ENCODE measurements around the gene FAM163A. TPM values are rescaled to one million over a fixed set of nuclear protein-coding genes. Genes with fewer than 3 reads are reported as not detected.

Gene FAM163A
- total and polyA plus RNA-seq, 9 of the 15 experiments (the other 6 are each of a cell fraction or from before 2014, with no cell fraction given), result not detected

DNA sequence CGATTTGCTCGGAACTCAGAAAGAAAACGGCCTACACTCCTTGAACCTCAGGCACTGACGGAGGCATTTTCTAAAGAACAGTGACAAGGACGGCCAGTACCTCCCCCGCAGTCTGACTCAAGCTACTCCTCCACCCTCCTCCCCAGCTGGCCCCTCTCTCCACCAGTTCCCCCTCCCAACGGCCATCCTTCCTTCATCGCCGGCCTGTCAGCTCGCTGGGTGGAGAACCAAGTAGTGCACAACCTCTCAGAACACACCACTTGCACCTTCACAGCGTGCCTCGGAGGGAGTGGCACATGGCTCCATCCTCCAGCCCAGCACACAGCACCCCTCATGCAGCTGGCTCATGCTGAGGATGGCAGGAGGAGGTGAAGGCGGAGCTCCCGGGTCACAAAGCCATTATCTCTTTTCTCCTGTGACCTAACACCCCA is 75.7 kb downstream of the FAM163A start (continued):
- TF ChIP-seq, protein P1, sequence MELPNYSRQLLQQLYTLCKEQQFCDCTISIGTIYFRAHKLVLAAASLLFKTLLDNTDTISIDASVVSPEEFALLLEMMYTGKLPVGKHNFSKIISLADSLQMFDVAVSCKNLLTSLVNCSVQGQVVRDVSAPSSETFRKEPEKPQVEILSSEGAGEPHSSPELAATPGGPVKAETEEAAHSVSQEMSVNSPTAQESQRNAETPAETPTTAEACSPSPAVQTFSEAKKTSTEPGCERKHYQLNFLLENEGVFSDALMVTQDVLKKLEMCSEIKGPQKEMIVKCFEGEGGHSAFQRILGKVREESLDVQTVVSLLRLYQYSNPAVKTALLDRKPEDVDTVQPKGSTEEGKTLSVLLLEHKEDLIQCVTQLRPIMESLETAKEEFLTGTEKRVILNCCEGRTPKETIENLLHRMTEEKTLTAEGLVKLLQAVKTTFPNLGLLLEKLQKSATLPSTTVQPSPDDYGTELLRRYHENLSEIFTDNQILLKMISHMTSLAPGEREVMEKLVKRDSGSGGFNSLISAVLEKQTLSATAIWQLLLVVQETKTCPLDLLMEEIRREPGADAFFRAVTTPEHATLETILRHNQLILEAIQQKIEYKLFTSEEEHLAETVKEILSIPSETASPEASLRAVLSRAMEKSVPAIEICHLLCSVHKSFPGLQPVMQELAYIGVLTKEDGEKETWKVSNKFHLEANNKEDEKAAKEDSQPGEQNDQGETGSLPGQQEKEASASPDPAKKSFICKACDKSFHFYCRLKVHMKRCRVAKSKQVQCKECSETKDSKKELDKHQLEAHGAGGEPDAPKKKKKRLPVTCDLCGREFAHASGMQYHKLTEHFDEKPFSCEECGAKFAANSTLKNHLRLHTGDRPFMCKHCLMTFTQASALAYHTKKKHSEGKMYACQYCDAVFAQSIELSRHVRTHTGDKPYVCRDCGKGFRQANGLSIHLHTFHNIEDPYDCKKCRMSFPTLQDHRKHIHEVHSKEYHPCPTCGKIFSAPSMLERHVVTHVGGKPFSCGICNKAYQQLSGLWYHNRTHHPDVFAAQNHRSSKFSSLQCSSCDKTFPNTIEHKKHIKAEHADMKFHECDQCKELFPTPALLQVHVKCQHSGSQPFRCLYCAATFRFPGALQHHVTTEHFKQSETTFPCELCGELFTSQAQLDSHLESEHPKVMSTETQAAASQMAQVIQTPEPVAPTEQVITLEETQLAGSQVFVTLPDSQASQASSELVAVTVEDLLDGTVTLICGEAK (IDR thresholded peaks at IDR 0.05), result no peak
- TF ChIP-seq, protein P1 (CRISPR knock-in tag; IDR thresholded peaks at IDR 0.05), result no peak
- TF ChIP-seq FOXM1 (IDR thresholded peaks at IDR 0.05; ENCODE audit: low read depth) (no peak), FOXM1 (CRISPR knock-in tag; IDR thresholded peaks at IDR 0.05; ENCODE audit: low read depth) (no peak), KLF1 (tag; IDR thresholded peaks at IDR 0.05) (no peak), RBBP5 (IDR thresholded peaks at IDR 0.05; ENCODE audit: borderline replicate concordance, insufficient read depth, low read length, poor library complexity, severe bottlenecking) (peak; percentile 53), YBX1 (IDR thresholded peaks at IDR 0.05) (no peak), ZNF134 (CRISPR knock-in tag; conservative IDR thresholded peaks at IDR 0.05) (no peak), DDX20 (tag; IDR thresholded peaks at IDR 0.05; ENCODE audit: low read depth) (no peak), ZNF217 (CRISPR knock-in tag; IDR thresholded peaks at IDR 0.05) (no peak), ZNF174 (CRISPR knock-in tag; IDR thresholded peaks at IDR 0.05) (no peak), E2F4 (CRISPR knock-in tag; IDR thresholded peaks at IDR 0.05; ENCODE audit: low read depth) (no peak), EHMT2 (IDR thresholded peaks at IDR 0.05) (peak; percentile 65), ZNF764 (CRISPR knock-in tag; IDR thresholded peaks at IDR 0.05; ENCODE audit: low read depth) (no peak), NR1H2 (CRISPR knock-in tag; IDR thresholded peaks at IDR 0.05) (no peak), NRF1 (conservative IDR thresholded peaks at IDR 0.05 in 1 of 2, IDR thresholded peaks at IDR 0.05 in 1 of 2) (peak in 1 of 2 experiments; percentile 26; a peak in 1 of 4 replicates), ZSCAN32 (CRISPR knock-in tag; IDR thresholded peaks at IDR 0.05) (no peak)
- TF ChIP-seq, protein P2, sequence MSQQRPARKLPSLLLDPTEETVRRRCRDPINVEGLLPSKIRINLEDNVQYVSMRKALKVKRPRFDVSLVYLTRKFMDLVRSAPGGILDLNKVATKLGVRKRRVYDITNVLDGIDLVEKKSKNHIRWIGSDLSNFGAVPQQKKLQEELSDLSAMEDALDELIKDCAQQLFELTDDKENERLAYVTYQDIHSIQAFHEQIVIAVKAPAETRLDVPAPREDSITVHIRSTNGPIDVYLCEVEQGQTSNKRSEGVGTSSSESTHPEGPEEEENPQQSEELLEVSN (IDR thresholded peaks at IDR 0.05; ENCODE audit: borderline replicate concordance in 1 of 2, extremely low read depth in 1 of 2, insufficient read depth in 1 of 2, insufficient read length in 1 of 2, low read depth in 1 of 2, low read length in 1 of 2, poor library complexity in 1 of 2, severe bottlenecking in 1 of 2), result peak in 1 of 2 experiments; percentile 40
